Measurements from ENCODE around the gene ERF. TPM values are rescaled to one million over a fixed set of nuclear protein-coding genes. Genes with fewer than 3 reads are reported as not detected.

Gene ERF
- total and polyA plus RNA-seq, 2 donors (not counting 1 experiment from before 2014, with no cell fraction given), result 48.6 to 51.5 TPM

- POLR2A ChIA-PET, result interaction anchor here (0.6 to 5.5 kb wide), 4 partner anchors 9 to 36 kb away, joined by 4 to 23 read pairs (median 12); partner anchors contain the start of genes CIC and GSK3A
- DNase-seq, result peak; percentile 26
- H3K4me1 Mint-ChIP-seq, result peaks cover 36% of the 10 kb centered on the region
- TF ChIP-seq, protein P1, sequence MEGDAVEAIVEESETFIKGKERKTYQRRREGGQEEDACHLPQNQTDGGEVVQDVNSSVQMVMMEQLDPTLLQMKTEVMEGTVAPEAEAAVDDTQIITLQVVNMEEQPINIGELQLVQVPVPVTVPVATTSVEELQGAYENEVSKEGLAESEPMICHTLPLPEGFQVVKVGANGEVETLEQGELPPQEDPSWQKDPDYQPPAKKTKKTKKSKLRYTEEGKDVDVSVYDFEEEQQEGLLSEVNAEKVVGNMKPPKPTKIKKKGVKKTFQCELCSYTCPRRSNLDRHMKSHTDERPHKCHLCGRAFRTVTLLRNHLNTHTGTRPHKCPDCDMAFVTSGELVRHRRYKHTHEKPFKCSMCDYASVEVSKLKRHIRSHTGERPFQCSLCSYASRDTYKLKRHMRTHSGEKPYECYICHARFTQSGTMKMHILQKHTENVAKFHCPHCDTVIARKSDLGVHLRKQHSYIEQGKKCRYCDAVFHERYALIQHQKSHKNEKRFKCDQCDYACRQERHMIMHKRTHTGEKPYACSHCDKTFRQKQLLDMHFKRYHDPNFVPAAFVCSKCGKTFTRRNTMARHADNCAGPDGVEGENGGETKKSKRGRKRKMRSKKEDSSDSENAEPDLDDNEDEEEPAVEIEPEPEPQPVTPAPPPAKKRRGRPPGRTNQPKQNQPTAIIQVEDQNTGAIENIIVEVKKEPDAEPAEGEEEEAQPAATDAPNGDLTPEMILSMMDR (IDR thresholded peaks at IDR 0.05), result no peak
- no peak for TF ChIP-seq EZH2 (IDR thresholded peaks at IDR 0.05; ENCODE audit: borderline replicate concordance, insufficient read depth, low read depth, low read length, poor library complexity, severe bottlenecking)
- H3K4me3 ChIP-seq (ENCODE audit: control extremely low read depth in 1 of 5, extremely low read depth in 1 of 5, insufficient read depth in 1 of 5, low read depth in 2 of 5, low read length in 4 of 5), result no peak overlapping the region
- intact Hi-C loops (cut with micrococcal nuclease), result loop anchor here (1.0 kb wide), 1 partner anchor 170 kb away; no protein-coding TSS in a partner anchor
- H3K9ac ChIP-seq (ENCODE audit: low read length), result no peak overlapping the region
- peak overlapping the region; percentile 96 for H3K4me2 ChIP-seq (replicated peaks; ENCODE audit: low read depth, low read length, poor library complexity, severe bottlenecking)
- peaks cover 35 to 47% of the 10 kb centered on the region in 2 donors for H3K4me1 ChIP-seq (ENCODE audit: control insufficient read depth in 2 of 2, insufficient read depth in 2 of 2, low read length in 2 of 2)
- peak overlapping the region; percentile 90 for H3K4me3 Mint-ChIP-seq
- no peaks in the 10 kb centered on the region for H3K9me3 ChIP-seq (ENCODE audit: control extremely low read depth in 1 of 3, control insufficient read depth in 2 of 3, insufficient read depth in 1 of 3, low read length in 2 of 3)
- peaks cover 7% of the 10 kb centered on the region for H4K20me1 ChIP-seq (ENCODE audit: control insufficient read depth, insufficient read depth, low read length, poor library complexity, severe bottlenecking)
- H2AFZ ChIP-seq (ENCODE audit: insufficient read depth, low read depth, low read length, poor library complexity, severe bottlenecking), result no peak overlapping the region
- H3K27ac ChIP-seq (ENCODE audit: low read length in 2 of 2), result peak overlapping the region in 1 of 2 donors; percentile 71
- no peaks in the 10 kb centered on the region for H3K27me3 ChIP-seq (replicated peaks in 1 of 4; ENCODE audit: control extremely low read depth in 1 of 4, control insufficient read depth in 3 of 4, insufficient read depth in 4 of 4, low read length in 3 of 4)
- WGBS (ENCODE audit: insufficient coverage), result 78% methylated on average over 4 of the region's 5 CpGs
- peaks cover 0 to 14% of the 10 kb centered on the region in 2 experiments for H3K36me3 ChIP-seq (replicated peaks in 1 of 2; ENCODE audit: control extremely low read depth in 1 of 2, control insufficient read depth in 1 of 2, extremely low read depth in 1 of 2, insufficient read depth in 2 of 2, low read length in 1 of 2)
- ATAC-seq (ENCODE audit: low read depth), result no peak
- H3K27ac Mint-ChIP-seq, result peak overlapping the region; percentile 62
- H3K27me3 Mint-ChIP-seq, result no peaks in the 10 kb centered on the region
- CTCF ChIA-PET, result interaction anchor here (0.7 to 4.8 kb wide), 26 partner anchors 8 to 180 kb away, joined by 3 to 89 read pairs (median 4); partner anchors contain the start of genes CIC and GSK3A
- peaks cover 58% of the 10 kb centered on the region for H3K79me2 ChIP-seq (ENCODE audit: control insufficient read depth, insufficient read depth, low read length)
- no peaks in the 10 kb centered on the region for H3K9me3 Mint-ChIP-seq (ENCODE audit: insufficient read depth)
These were observed 23.7 kb upstream of the ERF start for GRCh38 chr19:42278452-42279154.

Measured in B cell (primary cell).